Endothelial cell (in vitro differentiated cells): ENCODE results near the gene TMEM11. TPM values are rescaled to one million over a fixed set of nuclear protein-coding genes. Genes with fewer than 3 reads are reported as not detected.

ENCODE experiments used
- DNase-seq: peaks from one replicate; pipeline ENCODE4 v3.0.0; 2021; ENCODE audit warnings: low spot score
- H3K27ac Mint-ChIP-seq: one replicate; pipeline ENCODE4 v1.8.0; 2021; ENCODE audit warnings: mixed read lengths, inconsistent platforms; ENCODE audit not compliant: unreplicated experiment
- H3K27me3 Mint-ChIP-seq: one replicate; pipeline ENCODE4 v1.8.0; 2021; ENCODE audit warnings: mild to moderate bottlenecking, moderate library complexity, mixed read lengths, inconsistent platforms; ENCODE audit not compliant: unreplicated experiment
- H3K36me3 Mint-ChIP-seq: one replicate; pipeline ENCODE4 v1.8.0; 2021; ENCODE audit warnings: mild to moderate bottlenecking, low read depth, mixed read lengths, inconsistent platforms; ENCODE audit not compliant: unreplicated experiment
- H3K4me1 Mint-ChIP-seq: one replicate; pipeline ENCODE4 v1.8.0; 2021; ENCODE audit warnings: mild to moderate bottlenecking, mixed read lengths, inconsistent platforms; ENCODE audit not compliant: unreplicated experiment
- H3K4me3 Mint-ChIP-seq: one replicate; pipeline ENCODE4 v1.8.0; 2021; ENCODE audit warnings: mild to moderate bottlenecking, mixed read lengths, inconsistent platforms; ENCODE audit not compliant: unreplicated experiment
- H3K9me3 Mint-ChIP-seq: one replicate; pipeline ENCODE4 v1.8.0; 2021; ENCODE audit warnings: mixed read lengths, inconsistent platforms; ENCODE audit not compliant: unreplicated experiment
- CTCF ChIP-seq: fragments of 200-600 bp; sonication (generic); IDR thresholded peaks from one replicate; pipeline ENCODE4 v1.5.0; 2021; ENCODE audit warnings: antibody characterized with exemption; ENCODE audit not compliant: unreplicated experiment
- total RNA-seq: library from RNA; stranded (reverse); fragmentation: NEBNext Ultra II Directional; extraction: Animal tissue kit (Norgen Biotek cat#: 25700); gene quantifications from one replicate; pipeline ENCODE4 v1.2.1, GENCODE V29; 2021; ENCODE audit not compliant: unreplicated experiment

Gene TMEM11
- total RNA-seq, 1 donor from 2014 or later: 36.9 TPM

- no peak for DNase-seq
- Mint-ChIP-seq H3K27ac (no peak overlapping the region), H3K4me1 (peaks cover 31% of the 10 kb centered on the region), H3K27me3 (peaks cover 9% of the 10 kb centered on the region), H3K9me3 (no peaks in the 10 kb centered on the region), H3K4me3 (no peak overlapping the region), H3K36me3 (no peaks in the 10 kb centered on the region)
- TF ChIP-seq CTCF: no peak
Measured at GRCh38 chr17:21165922-21166594, 47.9 kb downstream of the TMEM11 start.

- DNase-seq: no peak
- Mint-ChIP-seq H3K4me1 (peaks cover 24% of the 10 kb centered on the region), H3K4me3 (no peak overlapping the region), H3K36me3 (no peaks in the 10 kb centered on the region), H3K27ac (no peak overlapping the region), H3K9me3 (no peaks in the 10 kb centered on the region), H3K27me3 (peaks cover 1% of the 10 kb centered on the region)
- no peak for TF ChIP-seq CTCF
Measured at GRCh38 chr17:21164620-21165019, 49.3 kb downstream of the TMEM11 start.

GRCh38 chr17:21164216-21164615 lies 49.7 kb downstream of the TMEM11 start:
- H3K4me3 Mint-ChIP-seq: no peak overlapping the region
- H3K36me3 Mint-ChIP-seq: no peaks in the 10 kb centered on the region
- no peaks in the 10 kb centered on the region for H3K9me3 Mint-ChIP-seq
- peaks cover 24% of the 10 kb centered on the region for H3K4me1 Mint-ChIP-seq
- H3K27me3 Mint-ChIP-seq: peaks cover 1% of the 10 kb centered on the region
- H3K27ac Mint-ChIP-seq: no peak overlapping the region
- no peak for TF ChIP-seq CTCF
- no peak for DNase-seq

GRCh38 chr17:21163101-21163500 lies 50.9 kb downstream of the TMEM11 start:
- Mint-ChIP-seq H3K27ac (no peak overlapping the region), H3K4me1 (peaks cover 24% of the 10 kb centered on the region)
- TF ChIP-seq CTCF: peak; percentile 32

GRCh38 chr17:21162394-21162775 lies 51.6 kb downstream of the TMEM11 start:
- H3K27me3 Mint-ChIP-seq: no peaks in the 10 kb centered on the region
- no peak for TF ChIP-seq CTCF
- no peak overlapping the region for H3K4me3 Mint-ChIP-seq
- H3K4me1 Mint-ChIP-seq: peaks cover 24% of the 10 kb centered on the region
- H3K9me3 Mint-ChIP-seq: no peaks in the 10 kb centered on the region
- H3K36me3 Mint-ChIP-seq: no peaks in the 10 kb centered on the region
- H3K27ac Mint-ChIP-seq: peak overlapping the region; percentile 2
- no peak for DNase-seq

More at GRCh38 chr17:21163101-21163500, 50.9 kb downstream of the TMEM11 start:
- H3K36me3 Mint-ChIP-seq: no peaks in the 10 kb centered on the region
- no peaks in the 10 kb centered on the region for H3K9me3 Mint-ChIP-seq
- DNase-seq: no peak
- H3K4me3 Mint-ChIP-seq: no peak overlapping the region
- peaks cover under 1% of the 10 kb centered on the region for H3K27me3 Mint-ChIP-seq
